Amniotic epithelial cell (primary cell): Measurements from ENCODE around the gene C13orf46.

Experiments
- DNase-seq: peaks from one replicate; pipeline ENCODE4 v3.0.0-alpha.2; 2010; ENCODE audit warnings: low read depth

The C13orf46 gene

GRCh38 chr13:113938246-113938645 lies 35.6 kb downstream of the C13orf46 start:
- no peak for DNase-seq

GRCh38 chr13:113937527-113938180 lies 36.2 kb downstream of the C13orf46 start:
- no peak for DNase-seq

GRCh38 chr13:113937073-113937472 lies 36.8 kb downstream of the C13orf46 start:
- DNase-seq, result no peak

GRCh38 chr13:113936166-113936965 lies 37.5 kb downstream of the C13orf46 start:
- DNase-seq, result no peak

GRCh38 chr13:113935001-113935844 lies 38.7 kb downstream of the C13orf46 start:
- DNase-seq, result no peak

- DNase-seq, result no peak
These were observed 39.3 kb downstream of the C13orf46 start for GRCh38 chr13:113934576-113934975.

GRCh38 chr13:113933901-113934300 lies 40.0 kb downstream of the C13orf46 start:
- DNase-seq, result no peak

GRCh38 chr13:113931841-113932459 lies 41.9 kb downstream of the C13orf46 start:
- no peak for DNase-seq

GRCh38 chr13:113930671-113931637 lies 42.9 kb downstream of the C13orf46 start:
- no peak for DNase-seq

- DNase-seq, result no peak
These were observed 44.0 kb downstream of the C13orf46 start for GRCh38 chr13:113929628-113930615.

- DNase-seq, result peak; percentile 71
These were observed 44.9 kb downstream of the C13orf46 start for GRCh38 chr13:113928685-113929627.

- peak; percentile 100 for DNase-seq
These were observed 46.0 kb downstream of the C13orf46 start for GRCh38 chr13:113927661-113928581.

- DNase-seq, result no peak
These were observed 46.8 kb downstream of the C13orf46 start for GRCh38 chr13:113926951-113927660.

GRCh38 chr13:113926301-113926761 lies 47.5 kb downstream of the C13orf46 start:
- DNase-seq, result peak; percentile 99

GRCh38 chr13:113924184-113924901 lies 49.5 kb downstream of the C13orf46 start:
- no peak for DNase-seq
